Brain microvascular endothelial cell (primary cell): Measurements from ENCODE around the gene AIRE.
"Not testable (repeated sequence)": the region's sequence is repeated elsewhere in the genome, so short reads cannot be mapped to it uniquely, and the experiment has no call there.

Experiments used
- DNase-seq: peaks from one replicate; pipeline ENCODE4 v3.0.0-alpha.2; 2020
- H3K27ac ChIP-seq: fragments of 250-450 bp; sonication (Bioruptor Pico); 2 replicates; pipeline ENCODE4 v1.5.1; 2020; ENCODE audit warnings: mild to moderate bottlenecking, moderate library complexity
- H3K27me3 ChIP-seq: fragments of 250-450 bp; sonication (Bioruptor Pico); replicated peaks from 2 replicates; pipeline ENCODE4 v1.5.1; 2020; ENCODE audit warnings: mild to moderate bottlenecking
- H3K36me3 ChIP-seq: fragments of 250-450 bp; sonication (Bioruptor Pico); replicated peaks from 2 replicates; pipeline ENCODE4 v1.5.1; 2020; ENCODE audit warnings: mild to moderate bottlenecking
- H3K4me3 ChIP-seq: 2 replicates; pipeline ENCODE4 v1.5.1; 2011; ENCODE audit warnings: low read depth, mild to moderate bottlenecking, control low read depth, low read length, moderate library complexity
- CTCF ChIP-seq: IDR thresholded peaks from 2 replicates; pipeline ENCODE4 v1.5.1; 2011; ENCODE audit warnings: low read depth, mild to moderate bottlenecking, moderate library complexity, low read length, control low read depth, inconsistent platforms; ENCODE audit errors: missing control alignments
- in situ Hi-C: cut with HindIII; loops from 2 replicates; pipeline ENCODE4 v1.10.0; 2017; ENCODE audit warnings: low sequenced_read_pairs, low pct_ligation_motif_present

The AIRE gene

GRCh38 chr21:44337449-44337848 lies 51.8 kb downstream of the AIRE start:
- no peaks in the 10 kb centered on the region for H3K36me3 ChIP-seq
- in situ Hi-C loops: no loop called here
- no peaks in the 10 kb centered on the region for H3K27me3 ChIP-seq
- TF ChIP-seq CTCF: no peak
- no peak overlapping the region for H3K27ac ChIP-seq
- H3K4me3 ChIP-seq: no peak overlapping the region
- no peak for DNase-seq

GRCh38 chr21:44337941-44338895 lies 52.5 kb downstream of the AIRE start:
- no peaks in the 10 kb centered on the region for H3K36me3 ChIP-seq
- H3K27ac ChIP-seq: peak overlapping the region; percentile 24
- peak; percentile 47 for DNase-seq
- peak; percentile 64 for TF ChIP-seq CTCF
- peak overlapping the region; percentile 48 for H3K4me3 ChIP-seq
- no peaks in the 10 kb centered on the region for H3K27me3 ChIP-seq
- in situ Hi-C loops: no loop called here

DNA sequence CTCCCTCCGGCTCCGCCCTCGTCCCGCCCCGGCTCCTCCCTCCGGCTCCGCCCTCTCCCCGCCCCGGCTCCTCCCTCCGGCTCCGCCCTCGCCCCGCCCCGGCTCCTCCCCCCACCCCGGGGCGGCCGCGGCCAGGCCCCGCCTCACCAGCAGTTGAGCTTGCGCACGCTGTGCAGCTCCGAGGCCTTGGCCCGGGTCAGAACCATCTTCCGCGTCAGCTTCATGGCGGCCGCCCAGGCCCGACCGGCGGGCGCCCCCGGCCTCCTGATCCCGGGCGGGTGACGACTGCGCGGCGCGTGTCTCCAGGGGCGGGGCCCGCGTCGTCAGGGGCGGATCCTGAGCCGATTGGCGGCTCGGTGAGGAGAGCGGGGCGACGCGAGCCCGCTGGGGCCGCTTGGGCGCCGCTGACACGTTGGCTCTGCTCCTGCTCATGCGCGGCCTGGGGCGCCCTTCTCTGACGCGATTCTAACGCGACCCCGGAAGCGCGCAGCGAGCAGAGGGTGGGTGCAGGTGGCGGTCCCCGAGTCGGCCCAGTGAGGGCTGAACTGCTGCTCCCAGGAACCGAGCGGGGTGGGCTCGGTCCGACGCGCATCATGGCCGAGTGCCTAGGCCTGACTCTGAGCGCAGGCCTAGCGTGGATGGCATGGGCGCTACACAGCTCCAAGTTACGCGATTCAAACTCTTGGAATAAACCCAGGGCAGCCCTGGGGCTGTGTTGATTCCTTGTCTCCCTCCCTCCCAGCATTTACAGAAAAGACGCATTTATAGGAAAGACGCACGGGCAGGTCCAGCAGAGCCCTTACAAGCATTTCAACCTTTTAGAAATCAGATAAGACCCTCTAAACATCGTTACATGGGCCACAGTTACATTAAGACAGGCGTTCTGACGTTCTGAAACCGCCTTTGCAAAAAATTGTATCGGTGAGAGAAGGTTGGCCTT lies 53.6 kb downstream of the AIRE start, which contains the start of gene CFAP410:
TSS of gene CFAP410 (minus strand) at position 420 of the 940 bp plus-strand sequence. CDS start at position 224, 196 bp downstream.
- peak within 1 kb of the TSS; percentile 94 for H3K4me3 ChIP-seq
- in situ Hi-C loops: no loop called here
- DNase-seq: peak; percentile 85

GRCh38 chr21:44341726-44342458 lies 56.2 kb downstream of the AIRE start:
- H3K27ac ChIP-seq, DNase-seq, H3K27me3 ChIP-seq, in situ Hi-C loops, H3K36me3 ChIP-seq, H3K4me3 ChIP-seq: not testable (repeated sequence)

More for the DNA sequence above, 53.6 kb downstream of the AIRE start, which contains the start of gene CFAP410:
- no peaks in the 10 kb centered on the region for H3K27me3 ChIP-seq
- H3K27ac ChIP-seq: peak within 1 kb of the TSS; percentile 94
- H3K36me3 ChIP-seq: no peaks in the 10 kb centered on the region
- TF ChIP-seq CTCF: no peak

DNA sequence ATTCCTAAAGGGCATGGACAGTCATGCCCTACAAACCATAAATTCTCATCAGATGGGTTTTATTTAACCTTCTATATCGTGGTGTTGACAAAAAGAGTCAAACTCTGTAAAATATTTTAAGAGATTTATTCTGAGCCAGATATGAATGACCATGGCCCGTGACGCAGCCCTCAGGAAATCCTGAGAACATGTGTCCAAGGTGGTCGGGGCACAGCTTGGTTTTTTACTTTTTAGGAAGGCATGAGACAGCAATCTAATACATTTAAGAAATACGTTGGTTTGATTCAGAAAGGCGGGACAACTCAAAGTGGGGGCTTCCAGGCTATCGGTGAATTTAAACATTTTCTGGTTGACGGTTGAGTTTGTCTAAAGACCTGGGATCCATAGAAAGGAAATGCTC lies 57.3 kb downstream of the AIRE start:
- DNase-seq, in situ Hi-C loops, H3K27ac ChIP-seq, H3K36me3 ChIP-seq, H3K27me3 ChIP-seq, H3K4me3 ChIP-seq: not testable (repeated sequence)

DNA sequence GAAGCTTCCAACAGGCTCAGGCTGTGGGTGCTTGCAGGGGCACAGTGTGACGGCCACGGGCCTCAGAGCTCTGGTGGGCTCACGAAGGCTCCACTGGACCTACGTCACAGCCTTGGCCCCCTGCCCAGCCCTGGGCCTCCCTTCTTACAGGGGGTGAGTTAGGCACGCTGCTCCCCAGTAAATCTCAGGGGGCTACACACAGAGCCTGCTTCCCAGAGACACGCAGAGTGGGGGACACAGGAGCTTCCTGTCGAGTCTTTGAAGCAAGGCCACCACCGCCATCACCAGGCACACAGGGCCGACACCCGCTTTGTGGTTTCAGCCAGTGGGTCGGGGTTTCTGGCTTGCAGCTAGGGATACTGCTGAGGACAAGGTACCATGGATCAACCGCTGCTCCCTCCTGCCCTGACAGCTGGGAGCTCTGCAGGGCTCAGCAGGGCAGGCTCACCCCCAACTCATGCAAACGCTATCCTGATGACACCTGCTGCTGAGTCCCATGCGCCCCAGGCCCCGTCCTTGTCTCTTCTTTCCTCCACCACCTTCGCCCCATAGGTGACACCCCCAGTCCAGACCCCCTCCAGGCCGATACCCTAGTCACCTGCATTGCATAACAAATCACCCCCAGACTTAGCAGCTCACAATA lies 59.0 kb downstream of the AIRE start:
- no peak overlapping the region for H3K4me3 ChIP-seq
- peaks cover 13% of the 10 kb centered on the region for H3K27me3 ChIP-seq
- no peaks in the 10 kb centered on the region for H3K36me3 ChIP-seq
- no peak for DNase-seq
- in situ Hi-C loops: no loop called here
- no peak overlapping the region for H3K27ac ChIP-seq
- no peak for TF ChIP-seq CTCF
